Inflammatory macrophage (primary cell): ENCODE measurements around the gene RNF11.
A peak's percentile ranks its signal among the peaks of the same experiment; 100 is the strongest.
"Not testable (repeated sequence)": the region's sequence is repeated elsewhere in the genome, so short reads cannot be mapped to it uniquely, and the experiment has no call there.

Source experiments
- DNase-seq, 2 donors: peaks; one replicate each; pipeline ENCODE4 v3.0.0-alpha.2; 2020 to 2022

The RNF11 gene

DNA sequence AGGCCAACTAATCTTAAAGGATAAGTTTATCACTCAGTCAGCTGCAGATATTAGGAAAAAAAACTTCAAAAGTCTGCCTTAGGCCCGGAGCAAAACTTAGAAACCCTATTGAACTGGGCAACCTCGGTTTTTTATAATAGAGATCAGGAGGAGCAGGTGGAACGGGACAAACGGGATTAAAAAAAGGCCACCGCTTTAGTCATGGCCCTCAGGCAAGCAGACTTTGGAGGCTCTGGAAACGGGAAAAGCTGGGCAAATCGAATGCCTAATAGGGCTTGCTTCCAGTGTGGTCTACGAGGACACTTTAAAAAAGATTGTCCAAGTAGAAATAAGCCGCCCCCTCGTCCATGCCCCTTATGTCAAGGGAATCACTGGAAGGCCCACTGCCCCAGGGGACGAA lies 7.6 kb upstream of the RNF11 start:
- DNase-seq, result not testable (repeated sequence)

DNA sequence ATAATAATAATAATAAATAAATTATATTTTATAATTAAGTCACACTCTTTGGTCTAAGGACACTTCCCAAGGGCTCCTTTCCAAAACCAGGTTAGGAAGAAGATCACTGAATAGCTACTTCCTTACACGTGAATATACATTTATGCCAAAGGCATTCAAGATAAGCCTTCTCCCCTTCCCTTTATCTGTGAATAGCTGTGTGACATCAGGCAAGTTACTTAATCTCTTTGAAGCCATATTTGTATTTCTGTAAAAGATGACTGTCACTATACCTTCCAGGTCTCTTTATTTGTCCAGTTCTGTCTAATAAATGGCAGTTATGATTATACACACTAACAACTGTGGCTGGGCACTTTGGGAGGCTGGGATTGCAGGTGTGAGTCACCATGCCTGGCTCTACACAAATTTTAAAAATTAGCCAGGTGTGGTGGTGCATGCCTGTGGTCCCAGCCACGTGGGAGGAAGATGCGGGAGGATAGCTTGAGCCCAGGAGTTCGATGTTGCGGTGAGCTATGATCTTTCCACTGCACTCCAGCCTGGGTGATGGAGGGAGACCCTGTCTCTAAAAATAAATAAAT lies 5.5 kb upstream of the RNF11 start:
- no peak for DNase-seq

DNA sequence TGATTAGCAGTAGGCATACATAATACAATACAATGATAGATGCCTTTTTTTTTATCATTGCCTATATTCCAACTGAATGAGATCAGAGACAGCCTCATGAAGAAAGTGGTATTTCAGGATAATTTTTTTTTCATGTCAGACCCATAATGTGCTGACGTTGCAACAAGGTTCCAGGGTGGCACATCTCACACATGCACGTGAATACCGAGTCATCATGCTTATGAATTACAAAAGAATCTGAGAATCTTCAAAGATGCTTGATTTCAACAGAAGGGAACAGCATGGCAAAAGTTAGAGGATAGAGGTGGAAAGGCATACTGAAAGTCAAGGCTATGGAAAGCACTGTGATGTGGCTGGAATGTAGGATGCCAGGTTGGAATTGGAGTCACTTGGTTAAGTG lies 5.0 kb upstream of the RNF11 start:
- peak; percentile 29 to 51 for DNase-seq

DNA sequence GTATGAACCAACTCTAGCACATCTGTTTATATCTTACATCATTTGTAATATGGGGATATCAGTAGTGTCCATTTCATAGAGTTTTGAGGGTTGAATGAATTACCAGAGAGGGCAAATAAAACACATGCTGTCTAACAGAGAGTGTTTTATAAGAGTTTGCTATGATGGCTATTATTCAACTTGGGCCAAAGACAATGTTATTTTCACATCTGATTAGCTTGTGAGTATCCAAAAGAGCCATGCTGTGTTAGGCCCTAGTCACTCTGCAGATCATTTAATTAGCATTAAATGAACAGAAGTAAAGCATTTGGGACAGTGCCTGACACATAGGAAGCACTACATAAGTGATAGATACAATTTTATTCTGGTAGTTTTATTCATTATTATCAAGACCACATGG lies 4.2 kb upstream of the RNF11 start:
- DNase-seq, result no peak

DNA sequence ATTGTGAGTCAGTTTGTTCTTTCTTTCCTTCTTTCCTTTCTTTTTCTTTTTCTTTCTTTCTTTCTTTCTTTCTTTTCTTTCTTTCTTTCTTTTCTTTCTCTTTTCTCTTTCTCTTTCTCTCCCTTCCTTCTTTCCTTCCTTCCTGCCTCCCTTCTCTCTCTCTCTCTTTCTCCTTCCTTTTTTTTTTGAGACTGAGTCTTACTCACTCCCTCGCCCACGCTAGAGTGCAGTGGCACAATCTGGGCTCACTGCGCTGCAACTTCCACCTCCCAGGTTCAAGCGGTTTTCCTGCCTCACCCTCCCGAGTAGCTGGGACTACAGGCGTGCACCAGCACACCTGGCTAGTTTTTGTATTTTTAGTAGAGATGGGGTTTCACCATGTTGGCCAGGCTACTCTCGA lies 1.8 kb upstream of the RNF11 start:
- peak; percentile 77 to 80 for DNase-seq

DNA sequence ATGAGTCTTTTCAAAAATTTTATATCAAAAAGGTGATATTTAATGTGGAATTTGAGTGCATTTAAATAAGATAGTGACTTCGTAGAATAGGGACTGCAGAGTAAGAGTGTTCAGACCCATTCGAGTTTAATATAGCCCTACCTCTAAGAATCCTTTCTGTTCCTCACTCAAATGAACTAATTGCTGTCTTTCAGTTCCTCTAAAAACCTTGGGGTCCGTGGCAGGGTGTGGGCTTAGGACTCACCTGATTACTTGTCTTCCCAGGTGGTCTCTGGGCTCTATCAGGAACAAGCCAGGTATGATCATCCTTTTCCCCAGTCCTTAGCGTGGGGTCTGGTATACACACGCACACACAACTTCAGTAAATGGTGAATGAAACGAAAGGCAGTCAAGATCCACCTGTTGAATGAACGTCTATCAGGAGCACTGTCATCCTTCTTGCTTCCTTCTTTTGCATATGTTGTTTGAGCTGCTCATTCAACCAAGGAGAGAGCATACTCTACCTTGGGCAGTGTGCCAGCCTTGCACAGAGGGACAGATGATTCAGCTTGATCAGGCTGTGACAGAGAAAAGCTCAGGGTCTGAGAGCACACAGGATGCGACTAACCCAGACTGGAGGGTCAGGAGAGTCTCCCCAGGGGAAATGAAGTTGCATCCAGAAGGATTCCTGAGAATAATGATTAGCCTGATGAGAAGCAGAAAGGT lies 1.2 kb upstream of the RNF11 start:
- peak in 1 of 2 donors; percentile 23 for DNase-seq

DNA sequence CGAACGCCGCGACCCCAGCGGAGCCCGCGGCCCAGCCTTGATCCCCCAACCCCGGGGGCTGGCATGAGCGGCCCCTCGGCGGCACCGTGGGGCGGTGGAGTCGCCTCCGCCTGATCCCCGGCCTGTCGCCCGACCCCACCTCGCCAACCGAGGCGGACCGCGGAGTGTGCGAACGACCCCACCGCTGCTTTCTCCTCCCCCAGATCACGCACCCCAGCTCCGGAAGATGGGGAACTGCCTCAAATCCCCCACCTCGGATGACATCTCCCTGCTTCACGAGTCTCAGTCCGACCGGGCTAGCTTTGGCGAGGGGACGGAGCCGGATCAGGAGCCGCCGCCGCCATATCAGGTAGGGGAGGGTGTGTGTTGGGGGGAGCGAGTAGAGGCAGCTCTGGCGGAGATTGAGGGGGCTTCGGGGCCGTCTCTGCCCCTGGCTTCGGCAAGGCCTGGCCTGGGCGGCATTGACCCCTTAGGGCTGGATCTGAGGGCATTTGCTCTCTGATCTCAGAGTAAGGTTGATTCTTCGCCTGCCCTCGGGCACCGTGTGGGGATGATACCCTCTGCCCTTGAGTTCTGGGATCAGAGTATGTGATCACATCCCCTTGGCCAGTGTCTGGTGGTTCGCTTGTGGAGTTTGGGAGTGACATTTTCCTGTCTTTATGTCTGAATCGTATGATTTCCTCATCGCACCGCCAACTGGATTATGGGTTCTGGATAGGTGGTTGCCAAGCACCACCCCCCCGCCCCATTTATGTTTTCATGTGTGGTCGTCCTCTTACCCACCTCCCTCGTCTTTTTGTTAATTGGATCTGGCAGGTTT lies 668 bp downstream of the RNF11 start:
- peak in 1 of 2 donors; percentile 36 for DNase-seq

DNA sequence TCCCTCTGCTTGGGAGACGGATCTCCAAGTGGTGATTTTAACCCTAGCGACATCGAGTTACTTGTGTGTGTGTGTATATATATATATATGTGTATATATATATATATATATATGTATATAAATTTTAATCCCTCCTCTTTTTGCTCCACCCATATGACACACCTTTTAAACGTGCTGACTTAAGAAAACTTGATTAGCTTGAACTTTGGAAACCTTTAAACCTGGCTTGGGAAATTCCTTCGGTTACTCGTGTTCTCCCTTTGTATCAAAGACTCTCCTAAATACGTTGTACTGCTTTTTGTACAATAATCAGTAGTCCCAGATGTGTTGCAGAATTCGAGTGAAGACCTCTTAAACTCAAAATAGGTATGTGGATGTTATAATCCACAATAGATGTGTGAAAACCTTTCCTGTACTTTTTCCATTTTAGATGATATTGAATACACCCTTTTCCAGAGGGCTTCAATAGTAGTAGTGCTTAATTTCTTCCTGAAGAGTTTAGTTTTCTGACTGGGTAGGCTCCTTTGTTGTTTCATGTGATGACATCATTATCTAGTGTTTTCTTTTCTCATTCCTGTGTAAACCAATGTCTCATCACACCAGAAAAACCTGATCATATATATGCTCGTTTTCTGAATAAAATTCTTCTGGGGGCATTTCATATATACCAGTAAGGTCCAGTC lies 1.4 kb downstream of the RNF11 start:
- DNase-seq, result no peak

DNA sequence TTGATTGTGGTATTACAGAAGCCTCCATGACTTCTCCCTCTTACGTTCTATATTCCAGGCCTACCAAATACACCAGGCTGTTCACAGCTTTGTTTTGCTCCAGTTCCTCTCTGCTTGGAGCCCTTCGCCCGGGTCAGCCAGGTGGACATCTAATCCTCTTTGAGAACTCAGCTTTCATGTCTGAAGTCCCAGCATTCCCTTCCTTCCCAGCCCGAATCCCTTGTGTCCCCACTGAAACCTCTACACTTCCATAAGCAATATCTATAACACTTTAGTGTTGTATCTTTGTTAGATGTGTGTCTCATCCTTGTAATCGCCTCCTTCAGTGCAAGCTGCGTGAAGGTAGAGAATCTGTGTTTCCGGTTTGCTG lies 1.9 kb downstream of the RNF11 start:
- no peak for DNase-seq

DNA sequence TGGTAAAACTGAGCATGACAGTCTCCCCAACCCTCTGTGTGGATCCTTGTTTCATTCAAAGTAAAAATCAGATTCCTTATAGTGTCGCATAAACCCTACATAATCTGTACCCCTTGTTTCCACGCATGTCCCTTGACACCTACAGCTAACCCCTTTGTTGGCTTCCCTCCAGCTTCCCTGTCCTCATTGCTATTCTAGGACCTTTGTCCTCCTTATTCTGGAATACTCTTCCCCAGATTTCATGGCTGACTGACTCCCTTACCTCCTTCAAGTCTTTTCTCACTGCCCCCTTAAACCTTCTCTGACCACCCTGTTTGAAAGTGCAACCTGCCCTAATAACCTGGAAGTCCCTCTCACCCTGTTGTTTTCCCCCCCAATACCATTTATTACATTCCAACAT lies 4.0 kb downstream of the RNF11 start:
- DNase-seq, result no peak

DNA sequence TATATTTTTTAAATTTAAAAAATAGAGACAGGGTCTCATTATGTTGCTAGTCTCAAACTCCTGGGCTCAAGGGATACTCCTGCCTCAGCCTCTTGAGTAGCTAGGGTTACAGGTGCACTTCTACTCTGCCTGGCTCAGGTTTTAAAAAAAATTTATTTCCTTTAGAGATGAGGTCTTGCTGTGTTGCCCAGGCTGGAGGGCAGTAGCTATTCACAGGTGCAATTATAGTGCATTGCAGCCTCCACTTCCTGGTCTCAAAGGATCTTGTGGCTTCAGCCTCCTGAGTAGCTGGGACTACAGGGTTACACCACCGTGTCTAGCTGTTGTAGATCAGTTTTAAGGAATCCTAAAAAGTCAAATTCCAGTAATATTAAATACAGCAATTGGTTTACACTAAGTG lies 5.0 kb downstream of the RNF11 start:
- DNase-seq, result no peak

DNA sequence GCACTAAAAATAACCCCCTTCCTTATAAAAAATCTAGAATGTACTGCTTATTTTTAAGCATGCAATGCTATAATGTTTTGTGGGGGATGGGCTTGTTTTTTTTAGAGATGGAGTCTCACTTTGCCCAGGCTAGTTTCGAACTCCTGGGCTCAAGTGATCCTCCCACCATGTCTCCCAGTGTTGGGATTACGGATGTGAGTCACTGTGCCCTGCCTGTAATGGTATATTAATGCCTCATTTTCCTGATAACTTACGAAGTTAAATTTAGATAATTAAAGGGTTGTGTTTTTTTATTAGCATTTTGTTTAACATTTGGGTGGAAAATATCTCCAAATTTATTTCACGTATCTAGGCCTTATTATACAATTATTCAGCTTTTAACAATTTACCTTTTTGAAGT lies 6.5 kb downstream of the RNF11 start:
- no peak for DNase-seq

DNA sequence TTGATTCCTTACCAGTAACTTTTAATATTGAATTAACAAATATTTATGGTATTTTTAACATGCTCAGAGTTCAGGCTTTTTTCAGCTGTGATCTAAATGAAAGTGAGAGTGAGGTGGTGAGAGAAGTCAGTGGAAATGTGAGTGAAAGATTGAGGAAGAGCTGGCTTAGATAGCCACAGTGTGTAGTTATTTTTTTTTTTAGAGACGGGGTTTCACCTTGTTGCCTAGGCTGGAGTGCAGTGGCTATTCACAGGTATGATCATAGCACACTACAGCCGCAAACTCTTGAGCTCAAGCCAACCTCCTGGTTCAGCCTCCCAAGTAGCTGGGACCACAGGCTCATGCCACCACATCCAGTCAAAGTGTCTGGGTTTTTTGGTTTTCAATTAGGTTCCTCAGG lies 10.9 kb downstream of the RNF11 start:
- no peak for DNase-seq

DNA sequence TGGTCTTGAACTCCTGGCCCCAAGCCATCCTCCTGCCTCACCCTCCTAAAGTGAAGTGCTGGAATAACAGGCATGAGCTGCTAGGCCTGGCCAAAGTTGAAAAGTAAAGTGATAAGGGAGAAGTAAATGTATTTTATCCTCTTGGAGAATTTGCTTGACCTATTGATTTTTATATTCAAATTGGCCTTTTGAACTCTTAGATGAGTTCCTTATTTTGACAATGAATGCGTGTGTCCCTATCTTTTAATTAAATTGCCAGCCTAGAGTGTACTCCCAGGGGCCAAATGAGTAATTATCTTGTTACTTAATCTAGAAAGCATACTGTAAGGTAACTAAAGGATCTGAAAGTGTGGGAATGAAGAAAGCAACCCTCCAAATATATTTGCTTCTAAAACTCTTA lies 11.4 kb downstream of the RNF11 start:
- no peak for DNase-seq

DNA sequence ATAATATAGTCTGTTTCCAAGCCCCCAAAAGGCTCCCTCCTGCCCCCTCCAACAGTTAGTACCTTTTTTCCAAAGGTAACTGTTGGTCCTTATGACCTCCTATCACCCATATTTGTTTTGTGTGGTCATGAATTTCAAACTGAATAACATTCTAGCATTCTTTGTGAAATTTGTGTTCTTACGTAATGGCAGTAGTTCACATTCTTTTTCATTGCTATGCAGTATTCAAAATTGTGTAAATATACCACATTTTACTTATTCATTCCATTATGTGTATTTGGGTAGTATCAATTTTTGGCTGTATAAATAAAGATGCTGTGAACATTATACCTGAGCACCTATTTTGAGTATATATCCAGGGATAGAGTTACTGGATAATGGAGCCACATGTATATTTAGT lies 13.4 kb downstream of the RNF11 start:
- DNase-seq, result no peak

DNA sequence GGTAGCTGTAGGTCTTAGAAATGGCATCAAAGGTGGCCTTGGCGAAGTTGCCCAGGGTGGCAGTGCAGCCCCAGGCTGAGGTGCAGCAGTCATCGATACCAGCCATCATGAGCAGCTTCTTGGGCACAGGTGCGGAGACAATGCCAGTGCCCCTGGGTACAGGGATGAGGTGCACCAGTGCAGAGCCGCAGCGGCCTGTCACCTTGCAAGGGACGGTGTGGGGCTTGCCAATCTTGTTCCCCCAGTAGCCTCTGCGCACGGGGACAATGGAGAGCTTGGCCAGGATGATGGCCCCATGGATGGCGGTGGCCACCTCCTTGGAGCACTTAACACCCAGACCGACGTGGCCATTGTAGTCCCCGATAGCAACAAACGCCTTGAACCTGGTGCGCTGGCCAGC lies 14.7 kb downstream of the RNF11 start:
- DNase-seq, result not testable (repeated sequence)

DNA sequence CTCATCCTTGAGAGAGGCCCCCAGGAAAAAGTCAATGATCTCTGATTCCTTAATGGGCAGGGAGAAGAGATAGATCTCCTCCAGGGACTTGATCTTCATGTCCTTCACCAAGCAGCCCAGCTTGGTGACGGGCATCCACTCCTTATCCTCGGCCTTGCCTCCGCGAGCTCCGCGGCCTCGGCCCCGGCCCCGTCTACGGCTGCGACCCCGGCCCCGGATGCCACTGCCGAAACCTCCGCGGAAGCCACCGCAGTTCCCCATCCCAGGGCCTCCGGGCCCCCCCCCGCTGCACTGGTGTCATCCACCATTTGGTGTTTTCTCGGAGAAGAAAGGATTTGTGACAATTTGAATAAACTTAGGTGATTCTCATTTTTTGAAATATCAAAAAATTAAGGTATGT lies 15.1 kb downstream of the RNF11 start:
- not testable (repeated sequence) for DNase-seq

DNA sequence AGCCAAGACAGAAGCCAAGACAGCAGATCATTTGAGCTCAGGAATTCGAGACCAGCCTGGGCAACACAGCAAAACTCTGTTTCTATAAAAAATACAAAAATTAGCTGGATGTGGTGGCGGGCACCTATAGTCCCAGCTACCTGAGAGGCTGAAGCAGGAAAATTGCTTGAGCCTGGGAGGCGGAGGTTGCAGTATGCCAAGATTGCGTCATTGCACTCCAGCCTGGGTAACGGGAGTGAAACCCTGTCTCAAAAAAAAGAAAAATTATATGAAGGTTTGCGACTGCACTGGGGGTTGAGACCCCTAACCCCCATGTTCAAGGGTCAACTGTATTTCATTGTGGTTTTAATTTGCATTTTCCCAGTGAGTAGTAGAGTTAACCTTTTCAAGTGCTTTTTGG lies 16.3 kb downstream of the RNF11 start:
- no peak for DNase-seq

DNA sequence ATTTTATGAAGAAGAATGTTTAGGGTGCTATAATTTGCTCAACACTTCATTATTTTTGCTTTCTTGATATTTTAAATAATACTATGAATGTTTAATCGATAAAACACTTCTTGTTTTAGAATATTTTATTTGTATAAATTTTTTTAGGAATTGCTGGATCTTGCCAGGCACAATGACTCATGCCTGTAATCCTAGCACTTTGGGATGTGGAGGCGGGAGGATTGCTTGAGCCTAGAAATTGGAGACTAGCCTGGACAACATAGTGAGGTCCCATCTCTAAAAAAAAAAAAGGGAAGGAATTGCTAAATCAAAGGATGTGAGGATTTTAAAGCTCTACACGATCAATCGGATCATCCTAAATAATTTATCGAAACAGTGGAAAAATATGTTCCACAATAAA lies 17.6 kb downstream of the RNF11 start:
- DNase-seq, result no peak

DNA sequence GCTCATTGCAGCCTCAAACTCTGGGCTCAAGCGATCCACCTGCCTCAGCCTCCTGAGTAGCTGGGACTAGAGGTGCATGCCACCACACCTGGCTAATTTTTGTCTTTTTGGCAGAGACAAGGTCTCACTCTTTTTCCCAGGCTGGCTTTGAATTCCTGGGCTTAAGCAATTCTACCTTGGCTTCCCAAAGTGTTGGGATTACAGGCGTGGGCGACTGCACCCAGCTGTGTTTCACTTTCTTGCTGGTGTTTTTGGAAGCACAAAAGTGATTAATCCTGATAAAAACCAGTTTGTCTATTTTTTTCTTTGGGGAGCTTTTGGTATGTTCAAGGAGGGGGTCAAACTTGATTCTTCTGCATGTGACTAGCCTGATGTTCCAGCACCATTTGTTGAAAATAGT lies 19.3 kb downstream of the RNF11 start:
- no peak for DNase-seq

DNA sequence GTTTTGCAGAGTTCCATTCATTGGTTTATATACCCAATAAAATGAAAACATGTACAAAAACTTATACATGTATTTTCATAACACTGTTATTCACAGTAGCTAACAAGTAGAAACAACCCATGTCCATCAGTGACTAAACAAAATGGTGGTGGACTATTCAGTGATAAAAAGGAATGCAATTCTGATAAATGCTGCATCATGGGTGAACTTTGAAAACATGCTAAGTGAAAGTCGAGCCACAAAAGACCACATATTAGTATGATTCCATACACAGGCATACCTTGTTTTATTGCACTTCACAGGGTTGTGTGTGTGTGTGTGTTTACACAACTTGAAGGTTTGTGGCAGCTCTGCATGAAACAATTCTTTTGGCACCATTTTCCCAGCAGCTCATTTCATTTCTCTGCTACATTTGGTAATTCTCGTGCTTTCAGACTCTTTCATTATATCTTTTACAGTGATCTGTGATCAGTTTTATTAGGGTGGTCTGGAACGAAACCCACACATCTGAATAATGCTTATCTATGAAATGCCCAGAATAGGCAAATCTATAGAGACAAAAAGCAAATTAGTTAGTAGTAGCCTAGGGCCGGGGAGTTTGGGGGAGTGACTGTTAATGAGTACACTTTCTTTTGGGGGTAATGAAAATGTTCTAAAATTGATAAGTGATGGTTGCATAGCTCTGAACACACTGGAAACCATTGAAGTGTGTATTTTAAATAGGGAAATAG lies 27.2 kb downstream of the RNF11 start:
- no peak for DNase-seq

DNA sequence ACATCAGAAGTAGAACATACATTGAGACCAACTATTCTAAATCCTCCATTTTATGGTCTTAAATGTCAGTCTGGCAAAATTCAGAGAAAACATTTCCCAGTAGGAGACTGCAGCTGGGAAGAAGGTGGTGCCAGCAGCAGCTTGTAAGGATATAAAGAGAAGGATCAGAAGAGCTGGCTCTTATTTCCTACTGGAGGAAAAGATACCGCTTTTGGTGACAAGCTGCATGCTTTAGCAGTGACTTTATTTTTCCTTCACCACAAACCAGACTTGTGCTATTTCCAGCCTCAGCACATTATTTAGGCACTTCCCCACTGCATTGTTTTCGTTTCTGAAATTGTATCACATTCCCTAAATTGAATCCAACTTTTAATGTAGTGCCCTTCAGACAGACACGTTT lies 28.4 kb downstream of the RNF11 start:
- DNase-seq, result peak in 1 of 2 donors; percentile 8

DNA sequence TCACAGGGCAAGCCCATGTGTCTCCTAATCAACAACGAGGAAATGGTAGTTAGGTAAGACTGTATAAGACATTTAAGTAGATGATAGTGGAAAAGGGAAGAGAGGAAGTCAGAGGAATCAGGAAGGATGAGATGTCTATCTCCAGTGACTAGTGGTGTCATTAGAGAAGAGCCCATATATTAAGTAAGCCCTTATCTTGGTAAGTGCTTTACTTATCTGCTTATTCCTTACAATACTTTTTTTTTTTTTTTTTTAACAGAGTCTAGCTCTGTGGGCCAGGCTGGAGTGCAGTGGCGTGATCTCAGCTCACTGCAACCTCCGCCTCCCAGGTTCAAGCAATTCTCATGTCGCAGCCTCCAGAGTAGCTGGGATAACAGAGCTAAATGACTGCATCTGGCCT lies 29.5 kb downstream of the RNF11 start:
- peak; percentile 5 to 29 for DNase-seq
